ENCODE measurements around the gene MYO1C. TPM values are rescaled to one million over a fixed set of nuclear protein-coding genes. Genes with fewer than 3 reads are reported as not detected.

MYO1C gene
- polyA plus RNA-seq, 1 donor from 2014 or later, result 5.7 TPM

DNA sequence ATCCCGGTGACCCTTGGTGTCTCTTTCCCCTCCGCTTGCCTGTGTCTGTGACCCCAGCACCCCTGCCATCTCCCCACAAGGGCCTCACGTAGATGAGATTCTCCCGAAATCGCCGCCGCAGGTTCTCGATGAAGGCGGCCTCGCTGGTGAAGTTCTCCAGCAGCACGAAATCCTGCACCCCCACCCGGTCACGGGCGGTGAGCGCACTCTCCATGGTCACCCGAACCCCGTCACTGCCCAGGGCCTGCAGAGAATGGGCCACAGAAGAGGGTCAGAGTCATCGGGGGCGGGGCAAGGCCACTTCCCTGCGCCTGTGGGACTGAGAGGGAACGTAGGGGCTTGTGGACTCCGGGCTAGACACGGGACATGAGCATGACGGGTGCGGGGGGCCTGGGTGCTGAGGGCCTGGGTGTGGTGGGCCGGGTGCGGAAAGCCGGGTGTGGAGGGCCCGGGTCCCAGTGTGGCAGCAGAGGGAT, 8.4 kb downstream of the MYO1C start:
- H3F3A ChIP-seq (ENCODE audit: insufficient read depth, low read length, poor library complexity, severe bottlenecking), result no peaks in the 10 kb centered on the region
- peaks cover 5% of the 10 kb centered on the region for H3K27me3 ChIP-seq (ENCODE audit: insufficient read depth, low read depth, low read length)
- no peaks in the 10 kb centered on the region for H3K9me3 ChIP-seq (ENCODE audit: low read length)
- H3K4me3 ChIP-seq (ENCODE audit: low read length), result no peak overlapping the region
- no peaks in the 10 kb centered on the region for H3K36me3 ChIP-seq (ENCODE audit: insufficient read depth, low read length)
- TF ChIP-seq MXI1 (conservative IDR thresholded peaks at IDR 0.05; ENCODE audit: poor library complexity, severe bottlenecking) (no peak), SMC3 (conservative IDR thresholded peaks at IDR 0.05; ENCODE audit: poor library complexity) (no peak), TAF1 (IDR thresholded peaks at IDR 0.05; ENCODE audit: low read depth) (no peak), POLR2AphosphoS5 (IDR thresholded peaks at IDR 0.05) (no peak), CTCF (IDR thresholded peaks at IDR 0.05; ENCODE audit: poor library complexity, severe bottlenecking) (no peak), RAD21 (conservative IDR thresholded peaks at IDR 0.05) (no peak), EP300 (conservative IDR thresholded peaks at IDR 0.05; ENCODE audit: poor library complexity, severe bottlenecking) (no peak), EZH2 (IDR thresholded peaks at IDR 0.05; ENCODE audit: borderline replicate concordance, insufficient read depth, low read length, poor library complexity, severe bottlenecking) (no peak)
- TF ChIP-seq, protein P1, sequence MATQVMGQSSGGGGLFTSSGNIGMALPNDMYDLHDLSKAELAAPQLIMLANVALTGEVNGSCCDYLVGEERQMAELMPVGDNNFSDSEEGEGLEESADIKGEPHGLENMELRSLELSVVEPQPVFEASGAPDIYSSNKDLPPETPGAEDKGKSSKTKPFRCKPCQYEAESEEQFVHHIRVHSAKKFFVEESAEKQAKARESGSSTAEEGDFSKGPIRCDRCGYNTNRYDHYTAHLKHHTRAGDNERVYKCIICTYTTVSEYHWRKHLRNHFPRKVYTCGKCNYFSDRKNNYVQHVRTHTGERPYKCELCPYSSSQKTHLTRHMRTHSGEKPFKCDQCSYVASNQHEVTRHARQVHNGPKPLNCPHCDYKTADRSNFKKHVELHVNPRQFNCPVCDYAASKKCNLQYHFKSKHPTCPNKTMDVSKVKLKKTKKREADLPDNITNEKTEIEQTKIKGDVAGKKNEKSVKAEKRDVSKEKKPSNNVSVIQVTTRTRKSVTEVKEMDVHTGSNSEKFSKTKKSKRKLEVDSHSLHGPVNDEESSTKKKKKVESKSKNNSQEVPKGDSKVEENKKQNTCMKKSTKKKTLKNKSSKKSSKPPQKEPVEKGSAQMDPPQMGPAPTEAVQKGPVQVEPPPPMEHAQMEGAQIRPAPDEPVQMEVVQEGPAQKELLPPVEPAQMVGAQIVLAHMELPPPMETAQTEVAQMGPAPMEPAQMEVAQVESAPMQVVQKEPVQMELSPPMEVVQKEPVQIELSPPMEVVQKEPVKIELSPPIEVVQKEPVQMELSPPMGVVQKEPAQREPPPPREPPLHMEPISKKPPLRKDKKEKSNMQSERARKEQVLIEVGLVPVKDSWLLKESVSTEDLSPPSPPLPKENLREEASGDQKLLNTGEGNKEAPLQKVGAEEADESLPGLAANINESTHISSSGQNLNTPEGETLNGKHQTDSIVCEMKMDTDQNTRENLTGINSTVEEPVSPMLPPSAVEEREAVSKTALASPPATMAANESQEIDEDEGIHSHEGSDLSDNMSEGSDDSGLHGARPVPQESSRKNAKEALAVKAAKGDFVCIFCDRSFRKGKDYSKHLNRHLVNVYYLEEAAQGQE (IDR thresholded peaks at IDR 0.05; ENCODE audit: borderline replicate concordance), result no peak
- no peaks in the 10 kb centered on the region for H4K20me1 ChIP-seq (ENCODE audit: insufficient read depth)
- H3K79me2 ChIP-seq (replicated peaks; ENCODE audit: insufficient read depth, low read length), result no peaks in the 10 kb centered on the region
- H3K9ac ChIP-seq (ENCODE audit: low read length), result no peak overlapping the region
- H3K27ac ChIP-seq (ENCODE audit: low read length), result no peak overlapping the region
- no peaks in the 10 kb centered on the region for H3K9me2 ChIP-seq (ENCODE audit: insufficient read depth, low read length)
- H3K4me2 ChIP-seq (ENCODE audit: low read length), result no peak overlapping the region
- H2AFZ ChIP-seq (ENCODE audit: low read depth, low read length), result no peak overlapping the region

GRCh38 chr17:1482680-1483079, 9.8 kb downstream of the MYO1C start:
- Histone ChIP-seq H4K20me1 (ENCODE audit: insufficient read depth) (no peaks in the 10 kb centered on the region), H3K79me2 (replicated peaks; ENCODE audit: insufficient read depth, low read length) (no peaks in the 10 kb centered on the region), H3K9ac (ENCODE audit: low read length) (no peak overlapping the region), H3K9me3 (ENCODE audit: low read length) (no peaks in the 10 kb centered on the region), H3K4me2 (ENCODE audit: low read length) (no peak overlapping the region), H3K36me3 (ENCODE audit: insufficient read depth, low read length) (no peaks in the 10 kb centered on the region), H2AFZ (ENCODE audit: low read depth, low read length) (no peak overlapping the region), H3F3A (ENCODE audit: insufficient read depth, low read length, poor library complexity, severe bottlenecking) (no peaks in the 10 kb centered on the region), H3K4me3 (ENCODE audit: low read length) (no peak overlapping the region), H3K27me3 (ENCODE audit: insufficient read depth, low read depth, low read length) (peaks cover 5% of the 10 kb centered on the region), H3K9me2 (ENCODE audit: insufficient read depth, low read length) (no peaks in the 10 kb centered on the region), H3K27ac (ENCODE audit: low read length) (no peak overlapping the region)
- no peak for TF ChIP-seq CTCF (IDR thresholded peaks at IDR 0.05; ENCODE audit: poor library complexity, severe bottlenecking)
- no peak for TF ChIP-seq MXI1 (conservative IDR thresholded peaks at IDR 0.05; ENCODE audit: poor library complexity, severe bottlenecking)
- no peak for TF ChIP-seq TAF1 (IDR thresholded peaks at IDR 0.05; ENCODE audit: low read depth)
- no peak for TF ChIP-seq POLR2AphosphoS5 (IDR thresholded peaks at IDR 0.05)
- no peak for TF ChIP-seq EP300 (conservative IDR thresholded peaks at IDR 0.05; ENCODE audit: poor library complexity, severe bottlenecking)
- TF ChIP-seq, protein P1 (IDR thresholded peaks at IDR 0.05; ENCODE audit: borderline replicate concordance), result no peak
- TF ChIP-seq EZH2 (IDR thresholded peaks at IDR 0.05; ENCODE audit: borderline replicate concordance, insufficient read depth, low read length, poor library complexity, severe bottlenecking), result no peak
- no peak for TF ChIP-seq RAD21 (conservative IDR thresholded peaks at IDR 0.05)
- TF ChIP-seq SMC3 (conservative IDR thresholded peaks at IDR 0.05; ENCODE audit: poor library complexity), result no peak

All from neural cell (in vitro differentiated cells).